Occipital lobe (tissue), 2 donors: ENCODE measurements around the gene PLPP3. TPM values are rescaled to one million over a fixed set of nuclear protein-coding genes. Genes with fewer than 3 reads are reported as not detected.

Experiments used
- DNase-seq: peaks from one replicate; lab custom pipeline; 2025; lab: John Stamatoyannopoulos, UW
- total RNA-seq: library from RNA; depleted of rRNA; stranded (reverse); fragments of >200 nt; gene quantifications from one replicate; pipeline ENCODE4 v1.2.3, GENCODE V29; 2014

Gene PLPP3
- total RNA-seq, 1 donor from 2014 or later = 36.5 TPM

- no peak for DNase-seq
Observed at GRCh38 chr1:56576880-56577405, 2.4 kb downstream of the PLPP3 start.

- DNase-seq = no peak
Observed at GRCh38 chr1:56575865-56576264, 3.5 kb downstream of the PLPP3 start.

- no peak for DNase-seq
Observed at GRCh38 chr1:56574794-56575193, 4.6 kb downstream of the PLPP3 start.

- no peak for DNase-seq
Observed at GRCh38 chr1:56573311-56573710, 6.1 kb downstream of the PLPP3 start.

GRCh38 chr1:56572334-56573050 is 6.9 kb downstream of the PLPP3 start:
- no peak for DNase-seq

- DNase-seq = no peak
Observed at GRCh38 chr1:56571448-56571847, 7.9 kb downstream of the PLPP3 start.

- no peak for DNase-seq
Observed at GRCh38 chr1:56570924-56571372, 8.4 kb downstream of the PLPP3 start.

GRCh38 chr1:56569661-56570060 is 9.7 kb downstream of the PLPP3 start:
- DNase-seq = no peak

- no peak for DNase-seq
Observed at GRCh38 chr1:56566994-56567393, 12.4 kb downstream of the PLPP3 start.

- no peak for DNase-seq
Observed at GRCh38 chr1:56566061-56566744, 13.2 kb downstream of the PLPP3 start.

- DNase-seq = no peak
Observed at GRCh38 chr1:56564615-56565014, 14.7 kb downstream of the PLPP3 start.

GRCh38 chr1:56563568-56563967 is 15.8 kb downstream of the PLPP3 start:
- no peak for DNase-seq

- DNase-seq = no peak
Observed at GRCh38 chr1:56562891-56563452, 16.4 kb downstream of the PLPP3 start.

GRCh38 chr1:56561227-56562019 is 17.9 kb downstream of the PLPP3 start:
- DNase-seq = no peak

- DNase-seq = no peak
Observed at GRCh38 chr1:56557746-56558145, 21.6 kb downstream of the PLPP3 start.

GRCh38 chr1:56555448-56555847 is 23.9 kb downstream of the PLPP3 start:
- DNase-seq = no peak

- DNase-seq = no peak
Observed at GRCh38 chr1:56553046-56553445, 26.3 kb downstream of the PLPP3 start.

GRCh38 chr1:56552349-56552748 is 27.0 kb downstream of the PLPP3 start:
- no peak for DNase-seq

GRCh38 chr1:56551691-56552090 is 27.7 kb downstream of the PLPP3 start:
- DNase-seq = peak; percentile 21

GRCh38 chr1:56550859-56551188 is 28.5 kb downstream of the PLPP3 start:
- DNase-seq = no peak

GRCh38 chr1:56550138-56550858 is 29.1 kb downstream of the PLPP3 start:
- DNase-seq = no peak
